ENCODE measurements around the gene ACOXL.
"Not testable (repeated sequence)": the region's sequence is repeated elsewhere in the genome, so short reads cannot be mapped to it uniquely, and the experiment has no call there.

ACOXL gene

DNA sequence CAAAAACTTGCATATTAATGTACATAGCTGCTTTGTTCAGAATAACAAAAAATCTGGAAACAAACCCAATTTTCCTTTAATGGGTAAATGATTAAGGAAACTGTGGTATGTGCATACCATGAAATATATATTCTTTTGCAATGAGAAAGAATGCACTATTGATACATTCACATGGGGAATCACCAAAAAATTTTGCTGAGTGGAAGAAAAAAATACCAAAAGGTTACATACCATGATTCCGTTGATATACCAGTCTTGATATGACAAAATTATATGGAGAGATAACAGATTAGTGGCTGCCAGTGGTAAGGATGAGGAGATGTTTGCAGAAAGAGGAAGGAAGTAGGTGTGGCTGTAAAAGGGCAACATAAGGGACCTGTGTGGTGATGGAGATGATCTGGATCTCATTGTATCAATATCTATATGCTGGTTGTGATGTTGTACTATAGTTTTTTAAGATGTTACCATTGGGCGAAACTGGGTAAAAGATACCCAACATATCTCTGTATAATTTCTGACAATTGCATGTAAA, 333.8 kb downstream of the ACOXL start:
- DNase-seq (ENCODE audit: low read depth) = no peak

DNA sequence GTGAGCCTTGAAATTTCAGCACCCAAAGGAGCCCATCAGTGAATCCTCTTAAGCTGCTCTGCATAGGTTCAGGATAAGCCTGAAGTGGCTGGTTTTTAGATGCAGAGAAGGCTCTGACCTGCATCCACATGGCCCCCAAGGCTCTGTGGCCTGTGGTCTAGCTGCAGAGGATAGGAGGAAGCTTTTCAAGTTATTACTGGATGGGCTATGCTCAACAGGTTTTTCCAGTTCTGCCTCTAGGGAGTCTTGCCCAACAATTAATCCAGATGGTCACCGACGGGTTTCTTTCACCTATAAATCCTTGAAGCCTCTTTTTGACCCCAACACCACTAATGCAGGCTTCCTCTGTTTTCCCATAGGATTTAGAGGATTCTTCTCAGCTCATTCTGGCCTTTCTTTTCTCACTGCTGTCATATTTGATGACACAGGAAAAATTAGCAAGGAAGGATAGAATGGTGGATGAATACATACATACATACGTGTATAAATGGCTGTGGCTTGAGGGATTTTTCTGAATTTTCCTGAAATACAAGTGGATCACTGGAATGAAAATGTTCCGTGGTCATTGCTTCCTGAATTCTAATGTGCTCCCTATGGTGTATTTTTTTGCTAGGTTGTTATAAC, 336.2 kb downstream of the ACOXL start:
- DNase-seq (ENCODE audit: low read depth) = no peak

DNA sequence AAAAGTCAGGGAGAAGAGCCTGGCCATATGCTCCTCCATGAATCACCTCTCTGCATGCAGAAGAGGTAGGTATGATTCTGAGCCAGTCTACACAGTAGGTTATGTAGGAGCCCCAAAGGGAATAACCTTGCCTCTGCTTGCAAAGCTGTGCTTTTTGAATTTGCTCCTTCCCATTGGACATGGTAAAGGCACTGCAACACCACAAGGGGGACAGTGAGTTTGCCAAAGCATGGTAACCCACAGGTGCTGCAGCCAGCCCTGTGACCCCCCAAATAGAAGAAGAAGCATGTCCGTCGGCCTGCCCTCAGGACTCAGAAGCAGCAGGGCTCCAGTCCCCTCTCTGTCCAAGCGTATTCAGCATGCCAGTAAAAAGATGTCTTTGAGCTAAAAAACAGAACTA, 337.3 kb downstream of the ACOXL start:
- DNase-seq (ENCODE audit: low read depth) = no peak

DNA sequence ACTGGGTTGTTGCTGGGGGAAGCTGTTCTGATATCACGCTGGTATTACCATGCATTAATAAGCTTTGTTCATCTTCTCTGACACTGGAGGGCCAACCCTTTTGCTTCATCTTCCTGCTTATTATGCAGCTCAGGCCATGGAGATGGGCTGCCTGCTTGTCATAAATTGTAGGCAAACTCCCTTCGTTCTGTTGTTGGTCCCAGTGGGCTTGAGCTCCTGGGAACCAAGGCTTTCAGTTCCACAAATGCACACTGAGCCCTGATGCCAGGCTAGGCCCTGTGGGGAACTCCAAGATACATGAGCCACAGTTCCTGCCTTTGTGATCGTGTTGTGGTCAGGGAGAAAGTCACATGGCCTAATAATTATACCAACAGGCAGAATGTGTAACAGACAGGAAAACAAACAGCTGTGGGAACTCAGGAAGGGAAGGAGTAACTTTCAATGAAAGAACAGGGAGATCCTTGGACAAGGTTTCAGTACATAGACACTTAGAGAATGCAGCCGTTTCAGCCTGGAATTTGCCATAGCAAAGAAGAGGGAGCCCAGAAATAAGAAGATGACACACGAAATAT, 339.3 kb downstream of the ACOXL start:
- peak; percentile 90 for DNase-seq (ENCODE audit: low read depth)

DNA sequence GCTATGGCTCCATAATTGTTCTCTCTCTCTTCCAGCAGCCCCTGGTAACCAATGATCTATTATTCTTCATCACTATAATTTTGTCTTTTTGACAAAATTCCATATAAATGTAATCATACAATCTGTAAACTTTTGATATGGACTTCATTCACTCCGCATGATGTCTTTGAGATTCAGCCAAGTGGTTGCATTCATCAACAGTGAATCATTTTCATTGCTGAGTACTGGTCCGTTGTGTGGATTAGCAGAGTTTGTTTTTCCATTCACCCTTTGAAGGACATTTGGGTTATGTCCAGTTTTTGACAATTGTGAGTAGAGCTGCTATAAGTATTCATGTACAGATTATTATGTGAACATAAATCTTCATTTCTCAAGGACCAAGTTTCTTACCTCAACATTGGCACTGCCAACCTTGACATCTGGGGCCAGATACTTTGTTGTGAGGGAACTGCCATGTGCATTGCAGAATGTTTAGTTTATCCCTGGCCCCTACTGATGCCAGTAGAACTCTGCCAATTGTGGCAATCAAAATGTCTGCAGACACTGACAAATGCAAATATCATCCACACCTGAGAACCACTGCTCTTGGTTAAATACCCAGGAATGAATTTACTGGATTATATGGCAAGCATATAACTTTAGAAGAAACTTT, 340.0 kb downstream of the ACOXL start:
- peak; percentile 88 for DNase-seq (ENCODE audit: low read depth)

DNA sequence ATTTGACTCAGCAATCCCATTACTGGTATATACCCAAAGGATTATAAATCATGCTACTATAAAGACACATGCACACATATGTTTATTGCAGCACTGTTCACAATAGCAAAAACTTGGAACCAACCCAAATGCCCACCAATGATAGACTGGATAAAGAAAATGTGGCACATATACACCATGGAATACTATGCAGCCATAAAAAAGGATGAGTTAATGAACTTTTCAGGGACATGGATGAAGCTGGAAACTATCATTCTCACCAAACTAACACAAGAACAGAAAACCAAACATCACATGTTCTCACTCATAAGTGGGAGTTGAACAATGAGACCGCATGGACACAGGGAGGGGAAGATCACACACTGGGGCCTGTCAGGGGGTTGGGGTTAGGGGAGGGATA, 350.3 kb downstream of the ACOXL start:
- not testable (repeated sequence) for DNase-seq (ENCODE audit: low read depth)

DNA sequence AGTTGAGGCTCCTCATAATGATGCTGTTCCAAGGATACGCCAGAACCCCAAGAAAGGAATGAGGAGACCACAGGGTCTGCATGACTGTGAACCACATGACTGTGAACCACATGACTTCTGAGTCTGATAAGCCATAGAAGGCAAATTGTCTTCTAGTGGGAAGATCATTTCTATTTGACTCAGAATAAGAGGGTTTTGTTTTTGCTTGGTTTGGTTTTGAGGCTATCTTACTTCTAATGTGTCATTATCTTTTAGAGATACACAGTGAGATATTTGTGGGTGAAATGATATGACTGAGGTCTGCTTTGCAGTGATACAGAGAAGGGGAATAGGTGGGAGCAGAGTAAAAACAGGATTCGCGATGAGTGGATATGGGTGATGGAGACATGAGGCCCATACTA, 359.4 kb downstream of the ACOXL start:
- DNase-seq (ENCODE audit: low read depth) = no peak

DNA sequence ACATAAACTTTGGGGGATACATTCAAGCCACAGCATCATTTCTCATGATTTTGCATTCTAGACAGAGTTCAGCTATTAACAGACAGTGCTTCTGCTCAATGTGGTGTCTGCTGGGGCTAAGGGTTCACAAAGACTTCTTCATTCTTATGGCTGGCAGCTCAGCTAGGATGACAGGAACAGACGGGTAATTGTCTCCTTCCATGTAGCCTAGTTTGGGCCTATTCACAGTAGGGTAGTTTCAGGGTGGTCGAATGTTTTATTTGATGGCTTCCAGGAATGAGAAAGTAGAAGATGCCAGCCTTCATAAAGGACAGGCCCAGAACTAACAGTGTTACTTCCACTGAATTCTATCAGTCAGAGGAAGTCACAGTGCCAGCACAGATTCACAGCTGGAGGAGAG, 362.3 kb downstream of the ACOXL start:
- no peak for DNase-seq (ENCODE audit: low read depth)

DNA sequence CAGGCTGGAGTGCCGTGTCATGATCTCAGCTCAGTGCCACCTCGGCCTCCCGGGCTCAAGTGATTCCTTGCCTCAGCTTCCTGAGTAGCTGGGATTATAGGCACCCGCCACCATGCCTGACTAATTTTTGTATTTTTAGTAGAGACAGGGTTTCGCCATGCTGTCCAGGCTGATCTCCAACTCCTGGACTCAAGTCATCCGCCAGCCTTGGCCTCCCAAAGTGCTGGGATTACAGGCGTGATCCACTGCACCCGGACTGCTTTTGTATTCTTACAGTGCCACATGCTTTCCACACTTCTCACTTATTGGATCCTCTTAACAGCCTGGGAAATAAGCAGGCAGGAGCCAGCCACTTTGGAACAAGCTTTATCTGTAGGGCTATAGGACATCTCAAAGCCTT, 363.1 kb downstream of the ACOXL start:
- no peak for DNase-seq (ENCODE audit: low read depth)

DNA sequence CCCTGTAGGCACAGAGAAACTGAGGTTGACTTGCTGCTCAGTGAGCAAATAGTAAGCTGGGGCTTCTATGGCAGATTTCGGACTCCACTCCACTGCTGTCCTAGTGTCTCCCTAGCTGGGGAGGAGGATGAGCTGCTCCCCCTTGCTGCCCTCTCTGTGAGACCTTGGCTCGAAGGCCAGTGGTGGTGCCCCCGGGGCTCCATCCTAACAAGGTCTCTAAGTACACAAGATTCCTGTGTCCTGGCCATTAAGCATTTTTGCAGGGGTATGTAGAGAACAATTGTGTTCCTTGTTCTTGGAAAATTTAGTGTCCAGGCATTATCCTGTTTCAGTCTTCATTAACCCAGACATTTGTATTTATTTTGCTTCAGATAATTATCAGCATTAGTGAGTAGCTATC, 367.0 kb downstream of the ACOXL start:
- DNase-seq (ENCODE audit: low read depth) = no peak

DNA sequence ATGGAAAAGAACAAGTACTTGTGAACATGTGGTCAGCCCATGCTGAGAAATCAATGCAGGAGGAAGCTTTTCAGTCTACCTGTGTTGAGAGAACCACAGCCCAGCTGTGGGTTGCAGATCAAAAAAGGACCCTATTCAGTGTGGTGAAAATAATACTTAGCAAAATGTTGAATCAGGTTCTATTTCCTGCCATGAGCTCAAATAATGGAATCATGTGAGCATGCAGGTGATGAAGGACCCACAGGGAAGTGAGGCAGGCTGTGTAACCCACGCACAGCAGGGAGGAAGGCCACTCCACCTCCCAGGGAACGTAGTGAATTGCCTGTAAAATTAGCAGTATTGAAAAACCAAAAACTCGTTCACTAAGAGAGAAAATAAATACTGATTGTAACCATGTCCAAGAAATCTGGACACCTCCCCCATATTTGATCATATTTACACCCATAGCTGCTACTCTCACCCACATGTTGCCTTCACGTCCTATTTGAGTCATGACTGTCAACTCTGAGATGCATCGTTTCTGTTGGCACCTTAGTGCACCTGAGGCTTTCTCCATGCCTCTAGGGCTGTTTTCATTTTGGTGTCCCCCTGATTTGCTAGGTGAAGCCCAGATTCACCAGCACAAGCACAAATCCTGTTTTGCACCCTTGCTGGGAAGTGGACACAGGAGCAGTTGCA, 367.9 kb downstream of the ACOXL start:
- DNase-seq (ENCODE audit: low read depth) = no peak

DNA sequence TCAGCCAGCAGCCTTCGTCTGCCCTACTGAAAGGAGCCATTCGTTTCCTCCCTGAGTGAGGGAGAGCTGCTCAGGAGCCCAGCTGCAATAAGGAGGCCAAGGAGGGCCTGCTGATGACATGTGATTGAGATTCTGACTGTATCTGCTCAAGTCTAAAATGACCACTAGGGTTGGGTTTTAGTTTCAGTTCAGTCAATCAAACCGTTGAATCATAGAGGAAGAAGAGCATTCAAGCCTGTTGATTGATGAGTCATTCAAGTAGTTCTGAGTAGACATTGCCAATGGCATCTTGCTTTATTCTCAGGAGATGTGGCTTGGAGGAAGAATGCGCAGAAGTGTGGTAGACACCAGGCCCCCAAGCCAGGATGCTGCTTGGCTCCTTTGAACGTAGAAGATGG, 368.4 kb downstream of the ACOXL start:
- peak; percentile 3 for DNase-seq (ENCODE audit: low read depth)

DNA sequence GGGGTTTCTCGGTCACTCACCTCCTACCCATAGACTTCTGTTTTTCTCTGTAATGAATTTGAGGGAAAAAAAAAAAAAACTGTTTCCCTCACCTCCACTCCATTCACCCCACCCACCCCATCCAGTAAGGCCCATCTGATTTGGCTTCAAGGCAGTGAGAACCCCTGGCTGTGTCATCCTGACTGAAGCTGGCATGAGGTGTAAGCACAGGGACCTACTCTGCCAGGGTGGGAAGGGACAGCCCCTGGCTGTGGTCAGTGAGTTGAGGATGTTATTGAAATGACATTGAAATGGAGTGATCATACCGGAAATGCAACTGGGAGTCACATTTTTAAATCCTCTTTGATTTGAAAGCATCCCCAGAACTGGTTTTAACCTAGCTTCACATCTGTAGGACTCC, 369.2 kb downstream of the ACOXL start:
- no peak for DNase-seq (ENCODE audit: low read depth)

DNA sequence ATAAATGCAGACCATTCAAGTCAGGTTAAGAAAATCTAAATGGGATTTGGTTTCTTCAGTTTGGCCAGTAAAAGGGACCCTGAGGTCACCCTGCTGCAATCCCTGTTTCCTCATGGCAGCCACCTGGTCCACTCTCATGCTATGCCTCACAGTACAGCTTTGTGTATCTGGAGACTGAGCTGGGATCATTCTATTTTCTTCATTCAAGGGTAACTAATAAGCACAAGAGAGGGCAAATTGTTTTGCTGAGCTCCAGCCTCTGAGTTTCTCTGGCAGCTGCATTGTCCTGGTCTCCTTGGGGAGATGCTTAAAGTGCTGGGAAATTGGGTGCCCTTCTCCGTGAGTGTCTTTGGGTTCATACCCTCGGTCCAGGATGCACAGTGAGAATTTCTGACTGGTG, 369.8 kb downstream of the ACOXL start:
- DNase-seq (ENCODE audit: low read depth) = no peak

DNA sequence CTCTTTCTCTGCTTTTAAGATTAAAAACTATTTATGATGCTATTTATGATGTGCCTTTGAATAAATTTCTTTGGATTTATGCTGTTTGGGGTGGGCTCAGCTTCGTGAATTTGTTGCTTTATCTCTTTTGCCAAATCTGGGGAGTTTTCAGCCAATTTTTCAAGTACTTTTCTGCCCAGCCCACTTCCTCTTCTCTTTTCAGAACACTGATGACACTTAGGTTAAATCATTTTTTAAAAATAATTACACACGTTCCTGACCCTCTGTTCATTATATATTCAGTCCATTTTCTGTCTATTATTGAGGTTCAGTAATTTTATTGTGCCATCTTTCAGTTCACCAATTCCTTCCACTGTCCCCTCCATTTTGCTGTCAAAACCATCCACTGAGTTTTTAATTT, 373.6 kb downstream of the ACOXL start:
- DNase-seq (ENCODE audit: low read depth) = no peak

DNA sequence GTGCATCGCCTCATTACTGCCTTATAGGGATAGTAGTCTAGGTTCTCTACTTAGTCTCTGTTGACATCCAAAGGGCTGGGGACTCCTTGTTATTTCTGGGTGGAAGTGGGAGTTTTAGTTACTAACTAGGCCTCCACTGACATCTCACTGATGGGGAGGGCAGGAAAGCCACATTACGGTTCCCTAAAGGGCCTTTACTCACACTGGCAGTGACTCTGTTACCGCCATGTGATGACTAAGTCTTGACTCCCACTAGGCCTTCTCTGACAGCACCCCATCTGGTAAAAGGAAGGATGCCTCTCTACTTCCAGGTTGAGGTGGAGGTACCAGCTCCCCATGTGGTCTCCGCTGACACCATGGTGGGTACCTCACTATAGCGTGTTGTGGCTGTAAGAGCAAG, 374.3 kb downstream of the ACOXL start:
- DNase-seq (ENCODE audit: low read depth) = no peak

DNA sequence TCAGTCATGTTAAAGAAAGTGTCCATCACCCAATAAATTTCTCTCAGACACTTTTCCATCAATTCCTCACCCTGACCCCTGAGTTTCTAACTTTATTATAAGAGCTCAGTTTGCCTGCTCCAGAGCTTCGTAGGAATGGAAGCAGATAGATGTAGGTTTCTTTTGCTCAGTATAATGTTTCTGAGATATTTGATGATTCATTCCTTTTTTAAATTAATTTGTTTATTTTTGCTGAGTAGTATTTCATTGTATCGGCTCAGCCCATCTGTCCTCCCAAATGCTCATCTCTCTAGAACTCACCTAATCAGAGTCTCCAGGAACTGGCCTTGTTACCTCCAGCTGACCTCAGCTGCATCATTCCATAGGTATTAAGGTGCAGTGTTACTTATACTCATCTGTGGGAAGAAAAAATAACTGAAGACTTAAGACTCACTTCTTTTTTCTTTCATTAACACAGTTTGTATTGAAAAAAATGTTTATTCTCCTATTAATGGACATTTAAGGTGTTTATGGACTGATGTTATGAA, 376.4 kb downstream of the ACOXL start:
- no peak for DNase-seq (ENCODE audit: low read depth)

DNA sequence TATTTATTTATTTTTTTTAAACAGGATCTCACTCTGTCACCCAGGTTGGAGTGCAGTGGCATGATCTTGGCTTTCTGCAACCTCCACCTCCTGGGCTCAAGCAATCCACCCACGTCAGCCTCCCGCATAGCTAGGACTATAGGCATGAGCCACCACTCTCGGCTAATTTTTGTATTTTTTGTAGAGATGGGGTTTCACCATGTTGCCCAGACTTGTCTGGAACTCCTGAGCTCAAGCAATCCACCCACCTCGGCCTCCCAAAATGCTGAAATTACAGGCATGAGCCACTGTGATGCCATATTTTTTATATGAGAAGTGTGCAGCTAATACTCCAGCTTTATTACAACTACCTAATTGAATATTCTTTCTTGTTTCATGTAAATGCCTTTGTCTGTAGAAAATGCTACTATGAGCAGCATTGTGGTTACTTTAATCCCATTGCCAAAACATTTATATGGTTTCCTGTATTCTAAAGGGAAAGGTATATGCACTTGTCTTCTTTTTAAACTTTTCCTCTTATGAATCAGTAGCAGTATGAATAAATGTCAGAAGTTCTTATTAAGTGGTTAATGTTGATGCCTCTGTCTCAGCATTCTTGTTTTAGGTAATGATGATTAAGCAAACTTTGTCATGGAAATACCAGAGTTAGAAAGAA, 378.9 kb downstream of the ACOXL start:
- no peak for DNase-seq (ENCODE audit: low read depth)

DNA sequence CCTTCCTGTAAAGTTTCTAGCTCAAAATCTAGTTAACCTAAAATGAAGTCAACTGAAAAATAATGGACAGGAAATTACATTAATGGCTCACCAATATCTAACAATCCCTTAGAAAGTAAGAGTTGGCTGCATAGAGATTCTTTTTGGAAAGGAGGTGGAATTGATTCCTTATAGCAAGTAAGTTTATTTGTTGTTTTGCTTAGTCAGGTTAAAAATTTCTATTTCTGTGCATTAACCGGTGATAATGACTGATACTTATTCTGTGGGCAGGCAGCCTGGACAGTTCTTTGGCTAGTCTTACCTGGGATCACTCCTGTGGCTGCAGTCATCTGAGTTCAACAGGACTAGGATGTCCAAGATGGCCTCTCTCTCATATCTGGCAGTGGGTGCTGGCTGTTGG, 381.5 kb downstream of the ACOXL start:
- no peak for DNase-seq (ENCODE audit: low read depth)

DNA sequence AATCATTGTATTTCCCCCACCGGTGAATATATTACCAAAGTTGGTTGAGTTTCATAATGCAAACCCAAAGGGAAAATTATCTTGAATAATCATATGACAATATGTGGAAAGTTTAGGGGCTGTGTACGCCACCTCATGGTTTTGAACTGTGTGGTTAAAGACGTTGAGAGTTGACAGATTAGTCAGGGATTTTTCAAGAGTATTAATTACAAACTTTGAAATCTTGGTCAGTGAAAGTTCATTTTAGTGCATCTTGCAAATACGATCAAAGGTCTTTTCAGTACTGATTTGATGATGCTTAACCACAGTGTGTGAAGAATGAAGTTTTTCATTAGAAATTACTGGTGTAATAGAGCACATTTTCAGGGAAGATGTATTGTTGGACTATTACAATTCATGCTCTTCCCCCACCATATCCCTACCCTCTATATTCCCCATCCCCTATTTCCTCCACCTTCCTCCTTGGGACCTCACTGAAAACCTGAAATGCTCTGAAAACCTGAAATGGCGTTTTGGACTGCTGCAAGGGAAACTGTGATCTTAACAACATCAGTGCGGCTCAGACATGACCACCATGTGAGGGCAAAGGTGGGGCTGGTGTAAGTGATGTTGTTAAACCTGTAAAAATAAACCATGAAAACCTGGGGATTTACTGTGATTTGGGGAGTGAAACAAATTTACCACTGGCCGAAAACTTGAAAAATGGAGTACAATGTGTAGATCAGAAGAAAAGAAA, 383.8 kb downstream of the ACOXL start:
- no peak for DNase-seq (ENCODE audit: low read depth)

DNA sequence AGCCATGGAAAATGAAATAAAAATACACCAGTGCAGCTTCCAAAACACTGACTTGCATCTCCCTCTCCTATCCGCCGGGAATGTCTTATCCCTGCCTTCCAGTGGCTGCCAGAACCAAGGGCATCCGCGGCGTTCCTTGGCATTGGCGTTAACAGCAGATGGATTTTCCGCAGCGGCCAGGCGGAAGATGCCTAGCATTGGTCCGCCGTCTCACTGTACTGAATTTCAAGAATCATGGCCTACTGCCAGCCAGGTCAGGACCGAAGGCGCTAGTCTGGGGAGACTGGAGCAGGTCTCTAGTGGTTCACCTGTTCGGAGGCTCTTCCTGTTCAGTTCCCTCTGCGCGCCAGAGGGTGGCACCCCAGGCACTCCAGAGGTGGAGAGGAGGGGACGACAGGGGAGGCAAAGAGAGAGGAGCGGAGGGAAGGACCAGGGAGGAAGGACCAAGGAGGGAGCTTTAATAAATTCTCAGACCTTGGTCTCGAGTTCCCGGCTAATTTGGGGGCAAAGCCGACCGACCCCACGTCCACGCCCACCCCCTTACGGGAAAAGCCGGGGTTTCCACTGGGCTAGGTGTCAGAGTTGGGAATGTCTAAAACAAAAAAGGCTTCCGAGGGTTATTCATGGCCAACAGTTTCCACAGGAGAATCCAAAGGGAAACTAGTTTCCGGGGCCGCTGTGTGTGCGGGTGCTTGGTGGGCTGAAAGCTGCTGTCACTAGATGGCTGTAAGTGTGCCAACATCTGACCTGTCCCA, 384.6 kb downstream of the ACOXL start:
- peak; percentile 64 for DNase-seq (ENCODE audit: low read depth)

Measured in amniotic epithelial cell (primary cell).